Rectal smooth muscle tissue (tissue), 1 donor: ENCODE measurements around the gene ADGB.
"Not testable (repeated sequence)": the region's sequence is repeated elsewhere in the genome, so short reads cannot be mapped to it uniquely, and the experiment has no call there.

Experiments used
- H3K27ac ChIP-seq: one replicate; pipeline ENCODE4 v1.7.0; 2013; ENCODE audit warnings: low read depth, low read length, inconsistent platforms
- H3K27me3 ChIP-seq: one replicate; pipeline ENCODE4 v1.7.0; 2013; ENCODE audit warnings: low read length; ENCODE audit not compliant: control insufficient read depth, insufficient read depth
- H3K36me3 ChIP-seq: one replicate; pipeline ENCODE4 v1.7.0; 2013; ENCODE audit warnings: low read length; ENCODE audit not compliant: control insufficient read depth, insufficient read depth
- H3K4me1 ChIP-seq: one replicate; pipeline ENCODE4 v1.7.0; 2013; ENCODE audit warnings: low read length; ENCODE audit not compliant: control insufficient read depth, insufficient read depth
- H3K4me3 ChIP-seq: one replicate; pipeline ENCODE4 v1.7.0; 2013; ENCODE audit warnings: low read length
- H3K9ac ChIP-seq: one replicate; pipeline ENCODE4 v1.7.0; 2013; ENCODE audit warnings: low read length

Gene ADGB

DNA sequence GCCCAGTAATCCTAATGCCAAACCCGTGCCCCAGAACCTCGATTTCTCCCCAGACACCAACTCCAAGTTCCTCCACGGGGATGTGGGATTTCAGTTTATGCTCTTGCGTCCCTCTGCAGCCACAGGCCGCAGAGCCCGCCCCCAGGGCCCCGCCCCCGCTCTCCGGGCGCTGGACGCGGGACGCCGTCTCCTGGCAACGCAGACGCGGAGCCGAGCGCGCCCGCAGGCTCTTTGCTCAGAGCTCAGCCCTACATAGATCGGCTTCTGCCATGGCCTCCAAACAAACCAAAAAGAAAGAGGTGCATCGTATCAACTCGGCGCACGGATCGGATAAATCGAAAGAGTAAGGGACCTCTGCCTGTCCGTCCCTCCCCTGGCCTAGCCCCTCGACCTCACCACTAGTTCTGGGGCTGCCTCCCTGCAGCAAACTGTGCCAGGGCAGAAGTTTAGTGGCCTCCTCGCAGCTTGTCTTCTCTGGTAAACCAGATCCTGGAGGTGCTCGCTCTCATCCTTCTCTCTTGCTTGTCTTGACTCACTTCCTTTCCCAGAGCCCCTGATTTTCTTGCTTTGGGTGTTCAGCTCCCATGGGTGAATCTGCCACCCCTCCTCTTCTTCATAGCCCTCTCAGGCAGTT, at the start of gene ADGB:
TSS of gene ADGB (plus strand) at position 201 of the 634 bp plus-strand sequence. CDS start at position 270, 69 bp downstream.
- Histone ChIP-seq H3K4me1 (no peaks in the 10 kb centered on the region), H3K9ac (no peak within 1 kb of the TSS), H3K27me3 (no peaks in the 10 kb centered on the region), H3K4me3 (peak within 1 kb of the TSS; percentile 64), H3K36me3 (no peaks in the 10 kb centered on the region), H3K27ac (no peak within 1 kb of the TSS)

DNA sequence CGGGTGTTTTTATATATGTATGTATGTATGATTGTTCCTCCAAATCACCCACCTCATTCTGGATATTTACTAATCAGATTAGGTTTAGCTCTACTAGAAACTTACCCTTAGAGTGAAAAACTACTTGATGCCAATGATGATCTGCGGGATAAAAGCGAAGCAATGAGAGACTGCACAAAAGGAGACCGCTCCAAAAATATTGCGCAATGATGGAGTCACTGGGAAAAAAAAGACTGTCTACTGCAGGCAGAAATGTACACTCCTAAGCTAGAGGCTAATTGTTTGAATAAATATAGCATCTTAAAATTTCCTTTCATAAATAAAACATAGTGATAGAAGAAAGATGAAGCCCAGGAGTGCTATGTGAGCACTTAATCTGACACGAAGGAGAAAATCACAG, 47.9 kb upstream of the ADGB start:
- Histone ChIP-seq H3K27me3 (no peaks in the 10 kb centered on the region), H3K36me3 (peaks cover 6% of the 10 kb centered on the region), H3K27ac (no peak overlapping the region), H3K4me1 (peaks cover 4% of the 10 kb centered on the region), H3K4me3 (no peak overlapping the region), H3K9ac (no peak overlapping the region)

DNA sequence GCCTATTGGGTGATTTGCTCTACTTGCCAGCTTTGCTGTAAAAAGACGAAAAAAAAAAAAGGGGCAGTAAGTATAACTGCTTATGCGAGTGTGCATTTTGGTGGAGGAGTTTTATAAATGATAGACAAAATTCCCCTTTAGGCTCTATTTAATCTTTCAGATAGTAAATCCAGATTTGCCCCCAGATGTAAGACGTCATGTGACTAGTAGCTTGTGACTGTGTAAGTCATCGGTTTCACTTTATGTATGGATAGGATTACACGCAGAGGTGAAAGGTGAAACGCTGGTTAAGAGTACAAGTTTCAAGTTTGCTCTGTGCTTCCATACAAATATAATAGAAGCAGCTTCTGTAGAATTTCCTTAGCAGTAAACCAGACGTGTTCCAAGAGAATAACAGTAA, 47.2 kb upstream of the ADGB start:
- peaks cover 6% of the 10 kb centered on the region for H3K36me3 ChIP-seq
- no peaks in the 10 kb centered on the region for H3K27me3 ChIP-seq
- H3K9ac ChIP-seq = no peak overlapping the region
- no peak overlapping the region for H3K4me3 ChIP-seq
- H3K4me1 ChIP-seq = peaks cover 4% of the 10 kb centered on the region
- H3K27ac ChIP-seq = no peak overlapping the region

DNA sequence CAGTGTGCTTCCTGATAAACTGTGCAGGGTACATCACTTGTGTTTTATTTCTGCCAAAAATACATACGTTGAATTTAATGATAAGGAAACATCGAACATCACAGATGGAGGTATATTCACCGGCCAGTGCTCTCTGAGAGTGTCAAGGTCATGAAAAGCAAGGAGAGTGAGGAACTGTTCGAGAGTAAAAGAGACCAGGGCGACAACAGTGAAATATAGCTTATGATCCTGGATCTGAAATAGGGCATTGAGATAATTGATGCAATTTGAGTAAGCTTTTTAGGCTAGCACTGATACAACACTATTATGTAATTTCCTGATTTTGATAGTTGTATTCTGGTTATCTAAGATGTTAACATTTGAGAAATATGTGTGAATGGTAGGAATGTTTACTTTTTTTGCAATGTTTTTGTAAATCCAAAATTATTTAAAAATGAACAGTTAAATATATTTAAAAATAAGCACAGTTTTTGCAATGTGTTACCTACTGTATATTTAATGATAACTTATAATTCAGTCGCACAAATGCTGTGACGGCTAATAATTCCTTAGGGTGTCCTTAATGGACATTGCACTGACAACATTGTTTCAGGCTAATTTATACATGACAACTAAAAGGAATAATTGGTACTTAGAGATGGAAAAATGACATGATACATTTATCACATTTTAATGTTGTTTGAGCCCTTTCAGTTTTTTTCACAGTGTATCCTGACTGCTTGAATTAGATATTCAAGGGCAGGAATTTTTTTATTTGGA, 45.2 kb upstream of the ADGB start:
- Histone ChIP-seq H3K27me3 (no peaks in the 10 kb centered on the region), H3K27ac (no peak overlapping the region), H3K4me1 (no peaks in the 10 kb centered on the region), H3K9ac (no peak overlapping the region), H3K4me3 (no peak overlapping the region), H3K36me3 (peaks cover 6% of the 10 kb centered on the region)

DNA sequence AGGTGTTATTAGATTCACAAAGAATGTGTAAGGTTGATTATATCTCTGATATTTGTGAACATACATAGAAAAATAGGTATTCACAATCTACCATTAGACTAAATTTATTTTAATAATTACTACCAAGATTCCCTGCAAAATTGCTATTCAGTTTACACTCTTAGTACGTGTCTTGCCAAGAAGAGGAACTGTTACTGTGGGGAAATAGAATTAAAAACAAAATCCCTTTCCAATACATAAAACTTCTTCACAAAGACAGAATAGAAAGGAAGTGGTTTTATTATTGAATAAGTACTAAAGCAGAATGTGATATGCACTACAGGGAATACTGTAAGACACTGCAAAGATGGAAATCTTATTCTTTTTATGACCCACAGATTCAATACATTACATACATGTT, 38.2 kb upstream of the ADGB start:
- Histone ChIP-seq H3K36me3 (no peaks in the 10 kb centered on the region), H3K27me3 (no peaks in the 10 kb centered on the region), H3K4me3 (no peak overlapping the region), H3K27ac (no peak overlapping the region), H3K9ac (no peak overlapping the region), H3K4me1 (no peaks in the 10 kb centered on the region)

DNA sequence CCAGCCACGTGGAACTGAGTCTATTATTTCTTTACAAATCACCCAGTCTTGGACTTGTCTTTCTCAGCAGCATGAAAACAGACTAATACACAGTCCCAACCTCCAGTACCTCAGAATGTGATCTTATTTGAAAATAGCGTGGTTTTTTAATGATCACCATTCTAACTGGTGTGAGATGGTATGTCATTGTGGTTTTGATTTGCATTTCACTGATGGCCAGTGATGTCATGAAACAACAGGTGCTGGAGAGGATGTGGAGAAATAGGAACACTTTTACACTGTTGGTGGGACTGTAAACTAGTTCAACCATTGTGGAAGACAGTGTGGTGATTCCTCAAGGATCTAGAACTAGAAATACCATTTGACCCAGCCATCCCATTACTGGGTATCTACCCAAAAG, 32.1 kb upstream of the ADGB start:
- H3K4me3 ChIP-seq, H3K27ac ChIP-seq, H3K9ac ChIP-seq, H3K36me3 ChIP-seq, H3K4me1 ChIP-seq, H3K27me3 ChIP-seq: not testable (repeated sequence)

DNA sequence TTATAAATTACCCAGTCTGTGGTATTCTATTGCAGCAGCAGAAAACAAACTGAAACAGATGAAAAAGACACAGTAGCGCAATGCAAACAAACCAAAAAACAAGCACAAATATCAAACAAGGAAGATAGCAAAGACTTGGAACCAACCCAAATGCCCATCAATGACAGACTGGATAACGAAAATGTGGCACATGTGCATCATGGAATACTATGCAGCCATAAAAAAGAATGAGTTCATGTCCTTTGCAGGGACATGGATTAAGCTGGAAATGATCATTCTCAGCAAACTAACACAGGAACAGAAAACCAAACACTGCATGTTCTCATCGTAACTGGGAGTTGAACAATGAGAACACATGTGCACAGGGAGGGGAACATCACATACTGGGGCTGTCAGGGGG, 30.2 kb upstream of the ADGB start:
- not testable (repeated sequence) for H3K9ac ChIP-seq, H3K36me3 ChIP-seq, H3K4me1 ChIP-seq, H3K4me3 ChIP-seq, H3K27me3 ChIP-seq, H3K27ac ChIP-seq

DNA sequence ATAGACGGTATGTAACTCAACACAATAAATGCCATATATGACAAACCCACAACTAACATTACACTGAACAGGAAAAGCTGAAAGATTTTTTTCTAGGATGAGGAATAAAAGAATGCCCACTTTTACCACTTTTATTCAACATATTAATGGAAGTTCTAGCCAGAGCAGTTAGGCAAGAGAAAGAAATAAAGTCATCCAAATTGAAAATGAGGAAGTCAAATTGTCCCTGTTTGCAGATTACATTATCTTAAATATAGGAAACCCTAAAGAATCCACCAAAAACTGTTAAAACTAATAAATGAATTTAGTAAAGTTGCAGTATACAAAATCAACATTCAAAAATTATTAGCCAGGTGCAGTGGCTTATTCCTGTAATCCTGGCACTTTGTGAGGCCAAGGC, 24.6 kb upstream of the ADGB start:
- no peak overlapping the region for H3K4me3 ChIP-seq
- no peaks in the 10 kb centered on the region for H3K36me3 ChIP-seq
- H3K27me3 ChIP-seq = no peaks in the 10 kb centered on the region
- H3K9ac ChIP-seq = no peak overlapping the region
- no peaks in the 10 kb centered on the region for H3K4me1 ChIP-seq
- H3K27ac ChIP-seq = no peak overlapping the region

DNA sequence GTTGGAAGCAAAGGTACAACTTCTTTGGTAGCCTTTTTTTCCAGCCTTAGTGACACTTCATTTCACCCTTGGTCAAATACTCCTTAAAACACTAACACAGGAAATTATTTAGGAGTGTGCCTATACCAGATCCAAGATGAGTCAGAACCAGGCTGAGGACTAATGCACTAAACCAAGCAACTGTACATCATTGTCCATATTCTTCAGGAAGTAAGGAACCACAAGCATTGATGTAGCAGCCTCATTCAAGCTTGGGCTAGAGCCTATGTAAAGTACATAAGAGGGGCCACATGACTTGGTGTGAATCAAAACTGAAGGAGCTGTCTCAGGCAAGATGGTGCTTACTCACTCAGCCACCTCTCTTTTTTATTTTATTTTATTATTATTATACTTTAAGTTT, 20.7 kb upstream of the ADGB start:
- H3K9ac ChIP-seq = no peak overlapping the region
- H3K4me3 ChIP-seq = no peak overlapping the region
- H3K4me1 ChIP-seq = no peaks in the 10 kb centered on the region
- H3K27ac ChIP-seq = no peak overlapping the region
- no peaks in the 10 kb centered on the region for H3K36me3 ChIP-seq
- no peaks in the 10 kb centered on the region for H3K27me3 ChIP-seq

DNA sequence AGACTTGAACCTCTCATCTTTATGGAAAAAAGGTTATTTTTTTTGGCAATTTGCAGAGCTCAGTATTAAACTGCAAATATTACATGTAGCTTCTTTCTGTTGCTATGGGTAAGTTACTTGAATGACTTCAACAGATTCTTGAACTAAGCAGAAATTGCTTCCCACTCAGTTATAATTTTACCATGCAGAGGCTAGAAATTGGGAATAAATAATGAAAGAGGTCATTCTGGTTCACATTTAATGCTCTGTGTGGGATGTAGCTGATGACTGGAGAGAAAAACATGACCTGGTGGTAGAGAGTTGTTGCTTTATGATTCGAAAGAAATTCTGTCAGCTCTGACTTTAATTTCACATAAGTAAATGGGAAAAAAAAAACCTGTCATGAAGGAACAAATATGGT, 16.8 kb upstream of the ADGB start:
- H3K27ac ChIP-seq = no peak overlapping the region
- no peak overlapping the region for H3K9ac ChIP-seq
- H3K36me3 ChIP-seq = no peaks in the 10 kb centered on the region
- H3K4me3 ChIP-seq = no peak overlapping the region
- H3K27me3 ChIP-seq = no peaks in the 10 kb centered on the region
- H3K4me1 ChIP-seq = no peaks in the 10 kb centered on the region

DNA sequence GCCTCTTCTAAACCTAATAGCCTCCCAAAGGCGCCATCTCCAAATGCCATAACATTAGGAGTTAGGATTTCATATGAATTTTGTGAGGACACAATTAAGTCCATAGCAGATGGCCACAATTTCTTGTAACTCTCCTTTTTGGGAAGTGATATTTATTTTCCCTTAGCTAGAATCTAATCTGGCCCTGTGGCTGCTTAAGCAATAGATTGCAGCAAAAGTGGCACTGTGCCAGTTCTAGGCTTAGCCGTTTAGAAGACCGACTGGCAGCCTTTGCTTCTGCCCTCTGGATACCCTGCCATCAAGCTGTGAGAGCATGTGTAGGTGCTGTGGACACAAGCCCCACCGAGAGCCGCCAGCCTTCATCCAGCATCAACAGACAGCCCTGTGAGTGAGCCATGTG, 15.9 kb upstream of the ADGB start:
- no peaks in the 10 kb centered on the region for H3K4me1 ChIP-seq
- H3K27ac ChIP-seq = no peak overlapping the region
- H3K36me3 ChIP-seq = no peaks in the 10 kb centered on the region
- no peak overlapping the region for H3K4me3 ChIP-seq
- H3K9ac ChIP-seq = no peak overlapping the region
- no peaks in the 10 kb centered on the region for H3K27me3 ChIP-seq

DNA sequence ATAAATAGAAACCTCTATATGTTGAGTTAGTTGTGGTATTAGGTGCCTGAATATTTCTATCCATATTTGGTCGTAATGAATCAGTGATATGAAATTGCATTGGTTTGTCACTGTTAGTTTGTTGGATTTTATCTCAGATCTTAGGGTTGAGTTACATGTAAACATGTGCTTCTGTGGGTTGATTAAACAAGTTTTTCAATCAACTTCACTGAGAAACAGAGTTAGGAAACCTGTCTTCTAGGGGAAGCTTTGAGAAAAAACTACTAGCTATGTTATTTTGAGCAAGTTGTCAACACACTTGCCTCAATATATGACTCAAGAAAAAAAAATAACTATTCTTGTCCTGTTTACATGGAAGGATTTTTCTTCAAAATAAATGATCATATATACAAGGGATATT, 14.8 kb upstream of the ADGB start:
- Histone ChIP-seq H3K4me3 (no peak overlapping the region), H3K4me1 (no peaks in the 10 kb centered on the region), H3K27me3 (no peaks in the 10 kb centered on the region), H3K9ac (no peak overlapping the region), H3K36me3 (no peaks in the 10 kb centered on the region), H3K27ac (no peak overlapping the region)

DNA sequence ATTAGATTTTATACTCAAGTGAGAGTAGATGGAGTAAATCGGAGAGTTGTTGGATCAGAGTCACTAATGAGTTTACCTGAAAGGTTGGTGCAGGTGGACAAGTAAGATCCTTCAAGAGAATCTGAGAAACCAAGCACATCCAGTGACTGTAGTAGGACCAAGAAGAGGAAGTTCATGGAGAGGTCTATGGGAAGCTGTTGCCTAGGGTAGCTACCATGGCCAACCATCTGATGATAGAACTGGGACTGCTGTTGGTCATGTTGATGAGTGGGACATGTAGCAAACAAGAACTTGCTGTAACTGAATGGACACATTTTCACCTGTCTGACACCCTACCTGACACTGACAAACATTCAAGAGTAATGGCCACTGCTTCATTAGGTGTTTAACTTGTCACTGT, 11.3 kb upstream of the ADGB start:
- no peak overlapping the region for H3K9ac ChIP-seq
- H3K4me1 ChIP-seq = no peaks in the 10 kb centered on the region
- no peaks in the 10 kb centered on the region for H3K27me3 ChIP-seq
- H3K27ac ChIP-seq = no peak overlapping the region
- H3K36me3 ChIP-seq = no peaks in the 10 kb centered on the region
- H3K4me3 ChIP-seq = no peak overlapping the region
